LNCAP (cell line): Measurements from ENCODE around the gene PDE6A.

Source experiments
- TF ChIP-seq, protein P1 (sequence below): fragments of 450-650 bp; IDR thresholded peaks from 2 replicates; pipeline ENCODE4 v1.5.1; 2017; ENCODE audit warnings: mild to moderate bottlenecking

The PDE6A gene

DNA sequence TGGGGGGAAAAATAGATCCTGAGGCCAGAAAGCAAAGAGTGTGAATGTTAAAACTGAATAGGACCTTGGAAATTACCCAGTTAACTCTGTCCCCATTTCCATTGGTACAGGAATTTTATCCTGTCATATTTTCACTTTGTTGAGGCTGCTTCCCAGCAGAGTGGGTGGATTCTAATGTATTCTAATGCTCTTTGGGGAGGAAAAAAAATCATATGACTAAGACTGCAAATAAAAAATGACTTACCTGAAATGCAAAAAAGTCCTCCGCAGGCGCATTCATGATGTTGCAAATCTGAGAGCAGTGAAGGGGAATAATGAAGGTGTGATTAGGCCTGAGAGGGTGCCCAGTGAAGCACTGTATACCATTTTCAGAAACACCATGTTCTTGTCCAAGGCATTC is 41.2 kb downstream of the PDE6A start:
- TF ChIP-seq, protein P1, sequence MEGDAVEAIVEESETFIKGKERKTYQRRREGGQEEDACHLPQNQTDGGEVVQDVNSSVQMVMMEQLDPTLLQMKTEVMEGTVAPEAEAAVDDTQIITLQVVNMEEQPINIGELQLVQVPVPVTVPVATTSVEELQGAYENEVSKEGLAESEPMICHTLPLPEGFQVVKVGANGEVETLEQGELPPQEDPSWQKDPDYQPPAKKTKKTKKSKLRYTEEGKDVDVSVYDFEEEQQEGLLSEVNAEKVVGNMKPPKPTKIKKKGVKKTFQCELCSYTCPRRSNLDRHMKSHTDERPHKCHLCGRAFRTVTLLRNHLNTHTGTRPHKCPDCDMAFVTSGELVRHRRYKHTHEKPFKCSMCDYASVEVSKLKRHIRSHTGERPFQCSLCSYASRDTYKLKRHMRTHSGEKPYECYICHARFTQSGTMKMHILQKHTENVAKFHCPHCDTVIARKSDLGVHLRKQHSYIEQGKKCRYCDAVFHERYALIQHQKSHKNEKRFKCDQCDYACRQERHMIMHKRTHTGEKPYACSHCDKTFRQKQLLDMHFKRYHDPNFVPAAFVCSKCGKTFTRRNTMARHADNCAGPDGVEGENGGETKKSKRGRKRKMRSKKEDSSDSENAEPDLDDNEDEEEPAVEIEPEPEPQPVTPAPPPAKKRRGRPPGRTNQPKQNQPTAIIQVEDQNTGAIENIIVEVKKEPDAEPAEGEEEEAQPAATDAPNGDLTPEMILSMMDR: no peak

DNA sequence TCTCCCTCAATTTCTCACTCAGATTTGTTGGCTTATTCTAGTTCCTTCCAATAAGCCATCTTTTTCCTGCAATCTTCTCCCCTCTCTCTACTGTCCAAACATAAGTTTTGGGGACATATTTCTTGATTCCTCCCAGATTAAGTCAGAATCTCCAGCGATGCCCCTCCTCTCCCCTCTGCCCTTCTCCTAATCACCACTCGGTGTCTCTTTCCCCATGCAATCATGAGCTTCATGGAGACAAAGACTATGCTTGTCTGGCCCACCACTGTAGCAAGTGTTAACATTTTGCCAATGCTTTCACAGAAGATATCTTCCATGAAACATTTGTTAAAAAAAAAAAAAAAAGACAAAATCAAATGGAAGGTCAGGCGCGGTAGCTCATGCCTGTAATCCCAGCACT is 42.4 kb downstream of the PDE6A start:
- TF ChIP-seq, protein P1: no peak

GRCh38 chr5:149901511-149901910 is 43.1 kb downstream of the PDE6A start:
- TF ChIP-seq, protein P1: no peak

- TF ChIP-seq, protein P1: no peak
Measured at GRCh38 chr5:149900390-149900789, 44.2 kb downstream of the PDE6A start.

DNA sequence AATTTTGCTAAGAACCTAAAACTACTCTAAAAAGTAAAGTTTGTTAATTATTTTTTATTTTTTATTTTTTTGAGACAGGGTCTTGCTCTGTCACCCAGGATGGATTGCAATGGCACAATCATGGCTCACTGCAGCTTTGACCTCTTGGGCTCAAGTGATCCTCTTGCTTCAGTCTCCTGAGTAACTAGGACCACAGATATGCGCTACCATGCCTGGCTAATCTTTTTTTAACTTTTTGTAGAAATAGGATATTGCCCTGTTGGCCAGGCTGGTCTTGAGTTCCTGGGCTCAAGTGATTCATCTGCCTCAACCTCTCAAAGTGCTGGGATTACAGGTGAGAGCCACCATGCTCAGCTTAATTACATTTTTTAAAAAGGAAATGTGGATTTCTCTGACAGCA is 45.8 kb downstream of the PDE6A start:
- TF ChIP-seq, protein P1: no peak

- TF ChIP-seq, protein P1: no peak
Measured at GRCh38 chr5:149895416-149896345, 48.9 kb downstream of the PDE6A start.

DNA sequence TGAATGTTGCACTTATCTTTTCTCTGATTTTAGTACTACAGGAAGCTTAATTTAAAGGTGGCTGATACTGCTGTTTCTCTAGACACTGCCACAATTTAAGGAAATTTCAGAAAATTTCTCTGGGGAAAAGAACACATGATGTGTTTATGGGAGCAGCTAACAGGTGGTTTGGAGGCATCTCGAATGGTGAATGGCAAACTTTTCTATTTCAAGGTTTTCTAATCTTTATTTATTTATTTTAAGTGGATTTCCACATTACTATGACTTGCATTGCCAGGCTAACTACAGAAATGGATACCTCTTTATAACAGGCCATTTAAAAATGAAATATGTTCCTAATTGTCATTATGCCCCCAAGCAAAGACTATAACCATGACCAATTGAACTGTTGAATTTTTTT is 50.4 kb downstream of the PDE6A start:
- TF ChIP-seq, protein P1: no peak
